WTC11 (cell line): ENCODE measurements around the gene FAM43A. TPM values are rescaled to one million over a fixed set of nuclear protein-coding genes. Genes with fewer than 3 reads are reported as not detected.

ENCODE experiments used
- ATAC-seq: fragments of 200-7000 bp; cut with Tn5 transposase; 2 replicates; pipeline ENCODE4 v1.10.0; 2021; ENCODE audit warnings: mild to moderate bottlenecking, moderate library complexity
- CTCF ChIA-PET: fragments of 300-600 bp; sonication (Branson Sonifier 250); formaldehyde crosslinking; loops from one replicate; lab custom pipeline; 2021; ENCODE audit warnings: antibody characterized with exemption; lab: Charles Lee
- POLR2A ChIA-PET: fragments of 350-600 bp; sonication (Branson Sonifier 250); formaldehyde crosslinking; loops from one replicate; lab custom pipeline; 2021; ENCODE audit warnings: antibody characterized with exemption; lab: Charles Lee
- DNase-seq: peaks from one replicate; pipeline ENCODE4 v3.0.0; 2021; ENCODE audit warnings: low spot score
- H3K27ac Mint-ChIP-seq: 2 replicates; pipeline ENCODE4 v1.8.0; 2021; ENCODE audit warnings: mixed read lengths
- H3K27me3 Mint-ChIP-seq: 2 replicates; pipeline ENCODE4 v1.8.0; 2021; ENCODE audit warnings: low read depth, mild to moderate bottlenecking, moderate library complexity, mixed read lengths
- H3K36me3 Mint-ChIP-seq: 2 replicates; pipeline ENCODE4 v1.8.0; 2021; ENCODE audit warnings: mixed read lengths
- H3K4me1 Mint-ChIP-seq: 2 replicates; pipeline ENCODE4 v1.8.0; 2022; ENCODE audit warnings: mixed read lengths
- H3K4me3 Mint-ChIP-seq: 2 replicates; pipeline ENCODE4 v1.8.0; 2021; ENCODE audit warnings: mild to moderate bottlenecking, moderate library complexity, mixed read lengths
- H3K9me3 Mint-ChIP-seq: 2 replicates; pipeline ENCODE4 v1.8.0; 2021; ENCODE audit warnings: mixed read lengths
- AFF4 ChIP-seq: sonication (generic); formaldehyde crosslinking; IDR thresholded peaks from 2 replicates; pipeline ENCODE4 v1.8.1; 2023; ENCODE audit warnings: mild to moderate bottlenecking, missing genetic modification reagents, borderline replicate concordance
- CREB1 ChIP-seq: sonication (generic); formaldehyde crosslinking; IDR thresholded peaks from 2 replicates; pipeline ENCODE4 v1.8.0; 2023; ENCODE audit warnings: mild to moderate bottlenecking, missing genetic modification reagents
- FOXJ3 ChIP-seq: sonication (generic); formaldehyde crosslinking; IDR thresholded peaks from 2 replicates; pipeline ENCODE4 v1.9.0; 2021; ENCODE audit warnings: missing genetic modification reagents, mild to moderate bottlenecking, borderline replicate concordance
- FOXK1 ChIP-seq: sonication (generic); formaldehyde crosslinking; IDR thresholded peaks from 2 replicates; pipeline ENCODE4 v1.8.0; 2022; ENCODE audit warnings: mild to moderate bottlenecking, moderate library complexity, missing genetic modification reagents
- FOXP1 ChIP-seq: sonication (generic); formaldehyde crosslinking; IDR thresholded peaks from 2 replicates; pipeline ENCODE4 v1.8.0; 2022; ENCODE audit warnings: missing genetic modification reagents, mild to moderate bottlenecking, moderate library complexity, borderline replicate concordance
- GABPB1 ChIP-seq: sonication (generic); formaldehyde crosslinking; IDR thresholded peaks from 2 replicates; pipeline ENCODE4 v1.8.1; 2023; ENCODE audit warnings: mild to moderate bottlenecking, missing genetic modification reagents
- GRHL2 ChIP-seq: fragments of 250-450 bp; sonication (Bioruptor Pico); IDR thresholded peaks from 2 replicates; pipeline ENCODE4 v1.8.0; 2022; ENCODE audit warnings: mild to moderate bottlenecking, moderate library complexity; ENCODE audit not compliant: insufficient replicate concordance, severe bottlenecking
- IRF2 ChIP-seq: sonication (generic); formaldehyde crosslinking; IDR thresholded peaks from 2 replicates; pipeline ENCODE4 v1.8.0; 2022; ENCODE audit warnings: low read depth, missing genetic modification reagents, borderline replicate concordance
- JAZF1 ChIP-seq: fragments of 250-450 bp; sonication (Bioruptor Pico); IDR thresholded peaks from 2 replicates; pipeline ENCODE4 v1.9.0; 2021; ENCODE audit warnings: moderate library complexity, mild to moderate bottlenecking, inconsistent platforms
- JUN ChIP-seq: sonication (generic); formaldehyde crosslinking; IDR thresholded peaks from 2 replicates; pipeline ENCODE4 v1.8.0; 2023; ENCODE audit warnings: mild to moderate bottlenecking, missing genetic modification reagents
- KAT7 ChIP-seq: sonication (generic); formaldehyde crosslinking; IDR thresholded peaks from 2 replicates; pipeline ENCODE4 v1.8.1; 2023; ENCODE audit warnings: missing genetic modification reagents, mild to moderate bottlenecking, borderline replicate concordance
- NFATC4 ChIP-seq: fragments of 250-450 bp; sonication (Bioruptor Pico); IDR thresholded peaks from 2 replicates; pipeline ENCODE4 v1.9.0; 2021; ENCODE audit warnings: mild to moderate bottlenecking
- NFE2L1 ChIP-seq: sonication (generic); formaldehyde crosslinking; IDR thresholded peaks from 2 replicates; pipeline ENCODE4 v1.8.1; 2023; ENCODE audit warnings: missing genetic modification reagents
- NR3C1 ChIP-seq: sonication (generic); formaldehyde crosslinking; conservative IDR thresholded peaks from 2 replicates; pipeline ENCODE4 v1.8.1; 2023; ENCODE audit warnings: low read depth, mild to moderate bottlenecking, missing genetic modification reagents
- OVOL2 ChIP-seq: fragments of 250-450 bp; sonication (Bioruptor Pico); IDR thresholded peaks from 2 replicates; pipeline ENCODE4 v1.9.0; 2021; ENCODE audit warnings: mild to moderate bottlenecking, borderline replicate concordance
- RORB ChIP-seq: fragments of 250-450 bp; sonication (Bioruptor Pico); IDR thresholded peaks from 2 replicates; pipeline ENCODE4 v1.9.0; 2021; ENCODE audit warnings: mild to moderate bottlenecking
- SP1 ChIP-seq: sonication (generic); formaldehyde crosslinking; conservative IDR thresholded peaks from 2 replicates; pipeline ENCODE4 v1.8.1; 2022; ENCODE audit warnings: missing genetic modification reagents
- TEAD1 ChIP-seq: sonication (generic); formaldehyde crosslinking; IDR thresholded peaks from 2 replicates; pipeline ENCODE4 v1.8.0; 2022; ENCODE audit warnings: mild to moderate bottlenecking, missing genetic modification reagents
- TEAD4 ChIP-seq: sonication (generic); formaldehyde crosslinking; IDR thresholded peaks from 2 replicates; pipeline ENCODE4 v1.8.0; 2022; ENCODE audit warnings: mild to moderate bottlenecking, missing genetic modification reagents
- ZMAT4 ChIP-seq: fragments of 250-450 bp; sonication (Bioruptor Pico); IDR thresholded peaks from 2 replicates; pipeline ENCODE4 v1.9.0; 2021; ENCODE audit warnings: mild to moderate bottlenecking
- ZNF219 ChIP-seq: sonication (generic); formaldehyde crosslinking; IDR thresholded peaks from 2 replicates; pipeline ENCODE4 v1.8.0; 2023; ENCODE audit warnings: missing genetic modification reagents, mild to moderate bottlenecking, borderline replicate concordance
- ZNF232 ChIP-seq: sonication (generic); formaldehyde crosslinking; IDR thresholded peaks from 2 replicates; pipeline ENCODE4 v1.8.0; 2022; ENCODE audit warnings: mild to moderate bottlenecking, missing genetic modification reagents
- ZNF263 ChIP-seq: sonication (generic); formaldehyde crosslinking; IDR thresholded peaks from 2 replicates; pipeline ENCODE4 v1.8.1; 2022; ENCODE audit warnings: low read depth, mild to moderate bottlenecking, moderate library complexity, missing genetic modification reagents
- ZNF281 ChIP-seq: sonication (generic); formaldehyde crosslinking; IDR thresholded peaks from 2 replicates; pipeline ENCODE4 v1.8.0; 2023; ENCODE audit warnings: mild to moderate bottlenecking, missing genetic modification reagents
- ZNF396 ChIP-seq: fragments of 250-450 bp; sonication (Bioruptor Pico); IDR thresholded peaks from 2 replicates; pipeline ENCODE4 v1.8.0; 2021; ENCODE audit warnings: mild to moderate bottlenecking, moderate library complexity, borderline replicate concordance
- total RNA-seq: library from RNA; stranded (reverse); gene quantifications from 3 replicates; pipeline ENCODE4 v1.2.3, GENCODE V29; 2021
- TF ChIP-seq, protein P1 (sequence below): fragments of 250-450 bp; sonication (Bioruptor Pico); IDR thresholded peaks from 2 replicates; pipeline ENCODE4 v1.8.0; 2021; ENCODE audit warnings: mild to moderate bottlenecking
- TF ChIP-seq, protein P2 (sequence below): sonication (generic); formaldehyde crosslinking; IDR thresholded peaks from 2 replicates; pipeline ENCODE4 v1.8.0; 2022; ENCODE audit warnings: mild to moderate bottlenecking, missing genetic modification reagents
- TF ChIP-seq, protein P3 (sequence below): sonication (generic); formaldehyde crosslinking; IDR thresholded peaks from 2 replicates; pipeline ENCODE4 v1.8.1; 2022; ENCODE audit warnings: low read depth, missing genetic modification reagents, borderline replicate concordance

The FAM43A gene
- total RNA-seq, 1 experiment from 2014 or later: 2.6 TPM

GRCh38 chr3:194640829-194641228 is 44.9 kb upstream of the FAM43A start (continued):
- no peak for TF ChIP-seq KAT7
- no peak for TF ChIP-seq CREB1 (CRISPR knock-in tag)
- no peak for TF ChIP-seq TEAD4 (CRISPR knock-in tag)
- no peak for TF ChIP-seq ZMAT4 (CRISPR knock-in tag)
- TF ChIP-seq ZNF232 (CRISPR knock-in tag): no peak
- TF ChIP-seq, protein P1, sequence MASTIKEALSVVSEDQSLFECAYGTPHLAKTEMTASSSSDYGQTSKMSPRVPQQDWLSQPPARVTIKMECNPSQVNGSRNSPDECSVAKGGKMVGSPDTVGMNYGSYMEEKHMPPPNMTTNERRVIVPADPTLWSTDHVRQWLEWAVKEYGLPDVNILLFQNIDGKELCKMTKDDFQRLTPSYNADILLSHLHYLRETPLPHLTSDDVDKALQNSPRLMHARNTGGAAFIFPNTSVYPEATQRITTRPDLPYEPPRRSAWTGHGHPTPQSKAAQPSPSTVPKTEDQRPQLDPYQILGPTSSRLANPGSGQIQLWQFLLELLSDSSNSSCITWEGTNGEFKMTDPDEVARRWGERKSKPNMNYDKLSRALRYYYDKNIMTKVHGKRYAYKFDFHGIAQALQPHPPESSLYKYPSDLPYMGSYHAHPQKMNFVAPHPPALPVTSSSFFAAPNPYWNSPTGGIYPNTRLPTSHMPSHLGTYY (CRISPR knock-in tag): no peak
- no peak for TF ChIP-seq FOXK1 (CRISPR knock-in tag)
- TF ChIP-seq ZNF219: no peak
- no peak for TF ChIP-seq JAZF1 (CRISPR knock-in tag)
- TF ChIP-seq JUN: no peak
- TF ChIP-seq ZNF281 (CRISPR knock-in tag): no peak
- no peak for TF ChIP-seq FOXP1 (CRISPR knock-in tag)
- TF ChIP-seq FOXJ3 (CRISPR knock-in tag): no peak
- no peak for TF ChIP-seq ZNF263 (CRISPR knock-in tag)
- TF ChIP-seq IRF2: no peak
- no peak for TF ChIP-seq ZNF396 (CRISPR knock-in tag)
- TF ChIP-seq, all 79 proteins: peak for 0

GRCh38 chr3:194642769-194643168 is 42.9 kb upstream of the FAM43A start:
- Mint-ChIP-seq H3K36me3 (peaks cover 52% of the 10 kb centered on the region), H3K4me1 (no peaks in the 10 kb centered on the region)

More at GRCh38 chr3:194642769-194643168, 42.9 kb upstream of the FAM43A start:
- DNase-seq: no peak
- H3K9me3 Mint-ChIP-seq: no peaks in the 10 kb centered on the region
- ChIA-PET CTCF (interaction anchor here (0.6 kb wide), 1 partner anchor 10 kb away, joined by 4 read pairs; no protein-coding TSS in a partner anchor), POLR2A (no interaction called here)
- H3K27me3 Mint-ChIP-seq: no peaks in the 10 kb centered on the region
- ATAC-seq: no peak
- no peak for TF ChIP-seq TEAD1
- no peak for TF ChIP-seq ZNF219
- TF ChIP-seq, protein P2, sequence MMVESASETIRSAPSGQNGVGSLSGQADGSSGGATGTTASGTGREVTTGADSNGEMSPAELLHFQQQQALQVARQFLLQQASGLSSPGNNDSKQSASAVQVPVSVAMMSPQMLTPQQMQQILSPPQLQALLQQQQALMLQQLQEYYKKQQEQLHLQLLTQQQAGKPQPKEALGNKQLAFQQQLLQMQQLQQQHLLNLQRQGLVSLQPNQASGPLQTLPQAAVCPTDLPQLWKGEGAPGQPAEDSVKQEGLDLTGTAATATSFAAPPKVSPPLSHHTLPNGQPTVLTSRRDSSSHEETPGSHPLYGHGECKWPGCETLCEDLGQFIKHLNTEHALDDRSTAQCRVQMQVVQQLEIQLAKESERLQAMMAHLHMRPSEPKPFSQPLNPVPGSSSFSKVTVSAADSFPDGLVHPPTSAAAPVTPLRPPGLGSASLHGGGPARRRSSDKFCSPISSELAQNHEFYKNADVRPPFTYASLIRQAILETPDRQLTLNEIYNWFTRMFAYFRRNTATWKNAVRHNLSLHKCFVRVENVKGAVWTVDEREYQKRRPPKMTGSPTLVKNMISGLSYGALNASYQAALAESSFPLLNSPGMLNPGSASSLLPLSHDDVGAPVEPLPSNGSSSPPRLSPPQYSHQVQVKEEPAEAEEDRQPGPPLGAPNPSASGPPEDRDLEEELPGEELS (CRISPR knock-in tag): no peak
- TF ChIP-seq, protein P3, sequence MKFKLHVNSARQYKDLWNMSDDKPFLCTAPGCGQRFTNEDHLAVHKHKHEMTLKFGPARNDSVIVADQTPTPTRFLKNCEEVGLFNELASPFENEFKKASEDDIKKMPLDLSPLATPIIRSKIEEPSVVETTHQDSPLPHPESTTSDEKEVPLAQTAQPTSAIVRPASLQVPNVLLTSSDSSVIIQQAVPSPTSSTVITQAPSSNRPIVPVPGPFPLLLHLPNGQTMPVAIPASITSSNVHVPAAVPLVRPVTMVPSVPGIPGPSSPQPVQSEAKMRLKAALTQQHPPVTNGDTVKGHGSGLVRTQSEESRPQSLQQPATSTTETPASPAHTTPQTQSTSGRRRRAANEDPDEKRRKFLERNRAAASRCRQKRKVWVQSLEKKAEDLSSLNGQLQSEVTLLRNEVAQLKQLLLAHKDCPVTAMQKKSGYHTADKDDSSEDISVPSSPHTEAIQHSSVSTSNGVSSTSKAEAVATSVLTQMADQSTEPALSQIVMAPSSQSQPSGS (CRISPR knock-in tag): no peak
- TF ChIP-seq AFF4 (CRISPR knock-in tag): no peak
- no peak for TF ChIP-seq OVOL2 (CRISPR knock-in tag)
- no peak for TF ChIP-seq NR3C1 (CRISPR knock-in tag)
- TF ChIP-seq FOXK1 (CRISPR knock-in tag): no peak
- TF ChIP-seq GABPB1 (CRISPR knock-in tag): no peak
- no peak for TF ChIP-seq NFE2L1
- no peak for TF ChIP-seq SP1 (CRISPR knock-in tag)
- TF ChIP-seq GRHL2 (CRISPR knock-in tag): no peak
- TF ChIP-seq RORB: no peak
- no peak for TF ChIP-seq NFATC4 (CRISPR knock-in tag)
- TF ChIP-seq, all 79 proteins: peak for 0
- H3K27ac Mint-ChIP-seq: no peak overlapping the region
- no peak overlapping the region for H3K4me3 Mint-ChIP-seq
